GM23338 (cell line): ENCODE results near the gene SLC2A4RG. TPM values are rescaled to one million over a fixed set of nuclear protein-coding genes. Genes with fewer than 3 reads are reported as not detected.

Source experiments
- ATAC-seq: fragments of 200-7000 bp; cut with Tn5 transposase; 3 replicates; pipeline ENCODE4 v1.9.1; 2020
- DNase-seq: peaks from one replicate; pipeline ENCODE4 v3.0.0-alpha.2; 2015; ENCODE audit warnings: low spot score
- H2AFZ ChIP-seq: fragments of 200-600 bp; sonication (generic); 2 replicates; pipeline ENCODE4 v1.8.0; 2016; ENCODE audit warnings: antibody characterized with exemption, mild to moderate bottlenecking, moderate library complexity
- H3F3A ChIP-seq: fragments of 200-600 bp; sonication (generic); replicated peaks from 2 replicates; pipeline ENCODE4 v1.8.0; 2017; ENCODE audit warnings: antibody characterized with exemption, mixed run types, low read depth
- H3K27ac ChIP-seq: fragments of 200-600 bp; sonication (generic); 2 replicates; pipeline ENCODE4 v1.6.1; 2016; ENCODE audit warnings: low read depth
- H3K27me3 ChIP-seq: fragments of 200-600 bp; sonication (generic); 2 replicates; pipeline ENCODE4 v1.8.0; 2016; ENCODE audit warnings: mild to moderate bottlenecking, mixed run types, moderate library complexity; ENCODE audit not compliant: insufficient read depth
- H3K36me3 ChIP-seq: fragments of 200-600 bp; sonication (generic); 2 replicates; pipeline ENCODE4 v1.8.0; 2016; ENCODE audit warnings: mild to moderate bottlenecking; ENCODE audit not compliant: insufficient read depth
- H3K4me1 ChIP-seq: fragments of 200-600 bp; sonication (generic); 2 replicates; pipeline ENCODE4 v1.8.0; 2016; ENCODE audit warnings: mild to moderate bottlenecking, moderate library complexity; ENCODE audit not compliant: insufficient read depth
- H3K4me2 ChIP-seq: fragments of 200-600 bp; sonication (generic); 2 replicates; pipeline ENCODE4 v1.7.1; 2017; ENCODE audit warnings: mixed run types
- H3K4me3 ChIP-seq: fragments of 200-600 bp; sonication (generic); 2 replicates; pipeline ENCODE4 v1.6.1; 2016; ENCODE audit warnings: mixed run types
- H3K79me2 ChIP-seq: fragments of 200-600 bp; sonication (generic); replicated peaks from 2 replicates; pipeline ENCODE4 v1.8.0; 2017; ENCODE audit warnings: mild to moderate bottlenecking; ENCODE audit not compliant: insufficient read depth
- H3K9me2 ChIP-seq: fragments of 200-600 bp; sonication (generic); 2 replicates; pipeline ENCODE4 v1.8.0; 2017; ENCODE audit not compliant: insufficient read depth
- H4K20me1 ChIP-seq: fragments of 200-600 bp; sonication (generic); replicated peaks from 2 replicates; pipeline ENCODE4 v1.8.0; 2017; ENCODE audit warnings: mild to moderate bottlenecking; ENCODE audit not compliant: insufficient read depth
- H3K27ac Mint-ChIP-seq: 2 replicates; pipeline ENCODE4 v1.8.0; 2020; ENCODE audit warnings: inconsistent platforms, mild to moderate bottlenecking, moderate library complexity, mixed read lengths
- H3K27me3 Mint-ChIP-seq: 3 replicates; pipeline ENCODE4 v1.8.0; 2022; ENCODE audit warnings: low read depth, mild to moderate bottlenecking, moderate library complexity, mixed read lengths, inconsistent platforms; ENCODE audit not compliant: insufficient read depth, poor library complexity
- H3K36me3 Mint-ChIP-seq: 3 replicates; pipeline ENCODE4 v1.8.0; 2021; ENCODE audit warnings: low read depth, mild to moderate bottlenecking, inconsistent platforms, moderate library complexity, mixed read lengths
- H3K4me1 Mint-ChIP-seq: 3 replicates; pipeline ENCODE4 v1.8.0; 2020; ENCODE audit warnings: mild to moderate bottlenecking, inconsistent platforms, mixed read lengths
- H3K4me3 Mint-ChIP-seq: 3 replicates; pipeline ENCODE4 v1.8.0; 2021; ENCODE audit warnings: moderate library complexity, mild to moderate bottlenecking, inconsistent platforms, mixed read lengths
- H3K9me3 Mint-ChIP-seq: 3 replicates; pipeline ENCODE4 v1.8.0; 2020; ENCODE audit warnings: moderate library complexity, mild to moderate bottlenecking, inconsistent platforms, mixed read lengths
- CREB1 ChIP-seq: fragments of 250-450 bp; sonication (Bioruptor Pico); IDR thresholded peaks from 2 replicates; pipeline ENCODE4 v1.5.0; 2020; ENCODE audit warnings: low read depth, mild to moderate bottlenecking, moderate library complexity
- CTCF ChIP-seq, 2 experiments: fragments of 200-600 bp in 1 of 2; sonication (generic) in 1 of 2; conservative IDR thresholded peaks; 2 replicates each; pipeline versions ENCODE4 v1.5.1 to v1.6.1; 2016 to 2017; ENCODE audit warnings: antibody characterized with exemption in 2 of 2, low read depth in 2 of 2, mild to moderate bottlenecking in 2 of 2, moderate library complexity in 1 of 2
- ETS1 ChIP-seq: IDR thresholded peaks from 2 replicates; pipeline ENCODE4 v1.6.1; 2016; ENCODE audit warnings: antibody characterized with exemption
- EZH2 ChIP-seq: fragments of 200-600 bp; sonication (generic); IDR thresholded peaks from one replicate; pipeline ENCODE4 v1.8.0; 2017; ENCODE audit warnings: antibody characterized with exemption, mild to moderate bottlenecking, low read depth; ENCODE audit not compliant: unreplicated experiment
- EZH2phosphoT487 ChIP-seq: fragments of 200-600 bp; sonication (generic); IDR thresholded peaks from one replicate; pipeline ENCODE4 v1.8.1; 2018; ENCODE audit warnings: antibody characterized with exemption; ENCODE audit not compliant: unreplicated experiment
- JUNB ChIP-seq: IDR thresholded peaks from one replicate; pipeline ENCODE4 v1.6.1; 2016; ENCODE audit warnings: antibody characterized with exemption; ENCODE audit not compliant: unreplicated experiment
- NANOG ChIP-seq: IDR thresholded peaks from 2 replicates; pipeline ENCODE4 v1.6.1; 2016; ENCODE audit warnings: antibody characterized with exemption, borderline replicate concordance
- POLR2AphosphoS5 ChIP-seq: IDR thresholded peaks from 2 replicates; pipeline ENCODE4 v1.6.1; 2016; ENCODE audit warnings: antibody characterized with exemption, low read depth
- REST ChIP-seq: IDR thresholded peaks from one replicate; pipeline ENCODE4 v1.6.1; 2018; ENCODE audit warnings: antibody characterized with exemption; ENCODE audit not compliant: unreplicated experiment
- STAT1 ChIP-seq: IDR thresholded peaks from one replicate; pipeline ENCODE4 v1.6.1; 2016; ENCODE audit warnings: antibody characterized with exemption; ENCODE audit not compliant: unreplicated experiment
- ZNF114 ChIP-seq: fragments of 250-450 bp; sonication (Bioruptor Pico); IDR thresholded peaks from 2 replicates; pipeline ENCODE4 v1.5.0; 2020; ENCODE audit warnings: mild to moderate bottlenecking, moderate library complexity
- ZNF331 ChIP-seq: fragments of 250-450 bp; sonication (Bioruptor Pico); IDR thresholded peaks from 2 replicates; pipeline ENCODE4 v1.5.0; 2020; ENCODE audit warnings: low read depth, mild to moderate bottlenecking, moderate library complexity
- polyA plus RNA-seq: library from polyadenylated mRNA; unstranded; fragments of >200 nt; fragmentation: Nextera tagmentation; extraction: Ambion mirVana; gene quantifications from 2 replicates; pipeline ENCODE4 v1.2.1, GENCODE V29; 2016
- total RNA-seq: library from RNA; depleted of rRNA; stranded (reverse); fragments of >200 nt; shearing (Covaris generic); gene quantifications from 2 replicates; pipeline ENCODE4 v1.2.3, GENCODE V29; 2014

Gene SLC2A4RG
- total and polyA plus RNA-seq, 2 experiments from 2014 or later: 22.8 to 42.0 TPM

- TF ChIP-seq CTCF (conservative IDR thresholded peaks at IDR 0.05; ENCODE audit: low read depth in 2 of 2): no peak
- no peak for TF ChIP-seq EZH2
- TF ChIP-seq ETS1: no peak
Measured at GRCh38 chr20:63737695-63737944, 2.0 kb upstream of the SLC2A4RG start (continued).

- Mint-ChIP-seq H3K4me1 (no peaks in the 10 kb centered on the region), H3K9me3 (no peaks in the 10 kb centered on the region; the same call in 2 of the 3 replicates), H3K27ac (no peak overlapping the region), H3K36me3 (peaks cover 10% of the 10 kb centered on the region), H3K27me3 (peaks cover 14% of the 10 kb centered on the region), H3K4me3 (peak overlapping the region; percentile 37; the same call in 1 of the 3 replicates)
- Histone ChIP-seq H3K27ac (no peak overlapping the region), H3K4me2 (peak overlapping the region; percentile 91), H3K9me2 (no peaks in the 10 kb centered on the region), H3K4me3 (peak overlapping the region; percentile 63), H3F3A (peaks cover 6% of the 10 kb centered on the region; the same call in 1 of the 2 replicates), H3K79me2 (no peaks in the 10 kb centered on the region), H4K20me1 (no peaks in the 10 kb centered on the region), H3K36me3 (no peaks in the 10 kb centered on the region), H3K4me1 (peaks cover 7% of the 10 kb centered on the region; the same call in 1 of the 2 replicates), H3K27me3 (peaks cover 6% of the 10 kb centered on the region), H2AFZ (no peak overlapping the region; the same call in 1 of the 2 replicates)
- DNase-seq (peak; percentile 38), ATAC-seq (peak; percentile 17)
- TF ChIP-seq ETS1 (no peak), CTCF (conservative IDR thresholded peaks at IDR 0.05; ENCODE audit: low read depth in 2 of 2) (no peak), EZH2 (no peak), STAT1 (no peak), EZH2phosphoT487 (no peak), POLR2AphosphoS5 (no peak), CREB1 (CRISPR knock-in tag) (no peak), REST (no peak), ZNF331 (CRISPR knock-in tag) (no peak), ZNF114 (CRISPR knock-in tag) (no peak), NANOG (no peak), JUNB (no peak)
Measured at GRCh38 chr20:63737945-63738686, 1.5 kb upstream of the SLC2A4RG start.
